Neuron (in vitro differentiated cells): Measurements from ENCODE around the gene TRPM3.

Source experiments
- H2AFZ ChIP-seq: one replicate; pipeline ENCODE4 v1.6.1; 2013; ENCODE audit warnings: low read depth, mild to moderate bottlenecking, inconsistent platforms, low read length, moderate library complexity
- H3K27me3 ChIP-seq: one replicate; pipeline ENCODE4 v1.6.1; 2013; ENCODE audit warnings: low read length; ENCODE audit not compliant: insufficient read depth
- H3K36me3 ChIP-seq: one replicate; pipeline ENCODE4 v1.6.1; 2013; ENCODE audit warnings: low read length; ENCODE audit not compliant: insufficient read depth
- H3K4me1 ChIP-seq: one replicate; pipeline ENCODE4 v1.6.1; 2013; ENCODE audit warnings: low read length; ENCODE audit not compliant: insufficient read depth
- H3K4me3 ChIP-seq: 2 replicates; pipeline ENCODE4 v1.5.1; 2013; ENCODE audit warnings: mild to moderate bottlenecking, low read length, moderate library complexity
- H3K9me3 ChIP-seq: one replicate; pipeline ENCODE4 v1.6.1; 2013; ENCODE audit warnings: low read length

Gene TRPM3

GRCh38 chr9:70617033-70617828 is 504.2 kb downstream of the TRPM3 start:
- no peak overlapping the region for H3K4me3 ChIP-seq
- no peak overlapping the region for H2AFZ ChIP-seq
- peaks cover 40% of the 10 kb centered on the region for H3K4me1 ChIP-seq
- H3K36me3 ChIP-seq = no peaks in the 10 kb centered on the region
- no peaks in the 10 kb centered on the region for H3K27me3 ChIP-seq
- H3K9me3 ChIP-seq = no peaks in the 10 kb centered on the region

- Histone ChIP-seq H3K27me3 (no peaks in the 10 kb centered on the region), H3K36me3 (no peaks in the 10 kb centered on the region), H3K9me3 (no peaks in the 10 kb centered on the region), H3K4me1 (peaks cover 42% of the 10 kb centered on the region), H3K4me3 (no peak overlapping the region), H2AFZ (no peak overlapping the region)
Measured at GRCh38 chr9:70616228-70616990, 505.0 kb downstream of the TRPM3 start.

GRCh38 chr9:70615464-70616138 is 505.8 kb downstream of the TRPM3 start:
- H3K36me3 ChIP-seq = no peaks in the 10 kb centered on the region
- H3K4me1 ChIP-seq = peaks cover 42% of the 10 kb centered on the region
- no peak overlapping the region for H3K4me3 ChIP-seq
- H3K27me3 ChIP-seq = no peaks in the 10 kb centered on the region
- no peak overlapping the region for H2AFZ ChIP-seq
- no peaks in the 10 kb centered on the region for H3K9me3 ChIP-seq

- no peak overlapping the region for H2AFZ ChIP-seq
- H3K9me3 ChIP-seq = no peaks in the 10 kb centered on the region
- H3K4me3 ChIP-seq = no peak overlapping the region
- no peaks in the 10 kb centered on the region for H3K36me3 ChIP-seq
- no peaks in the 10 kb centered on the region for H3K27me3 ChIP-seq
- H3K4me1 ChIP-seq = peaks cover 42% of the 10 kb centered on the region
Measured at GRCh38 chr9:70614786-70615463, 506.5 kb downstream of the TRPM3 start.

- no peak overlapping the region for H2AFZ ChIP-seq
Measured at GRCh38 chr9:70613024-70613768, 508.2 kb downstream of the TRPM3 start.

GRCh38 chr9:70610287-70610644 is 511.2 kb downstream of the TRPM3 start:
- no peaks in the 10 kb centered on the region for H3K9me3 ChIP-seq
- H3K36me3 ChIP-seq = no peaks in the 10 kb centered on the region
- H2AFZ ChIP-seq = no peak overlapping the region
- H3K4me3 ChIP-seq = no peak overlapping the region
- peaks cover 24% of the 10 kb centered on the region for H3K4me1 ChIP-seq
- no peaks in the 10 kb centered on the region for H3K27me3 ChIP-seq

More at GRCh38 chr9:70613024-70613768, 508.2 kb downstream of the TRPM3 start:
- H3K36me3 ChIP-seq = no peaks in the 10 kb centered on the region
- no peaks in the 10 kb centered on the region for H3K9me3 ChIP-seq
- H3K4me1 ChIP-seq = peaks cover 42% of the 10 kb centered on the region
- H3K4me3 ChIP-seq = no peak overlapping the region
- H3K27me3 ChIP-seq = no peaks in the 10 kb centered on the region

- Histone ChIP-seq H3K27me3 (no peaks in the 10 kb centered on the region), H3K4me3 (no peak overlapping the region), H3K4me1 (peaks cover 18% of the 10 kb centered on the region), H3K36me3 (no peaks in the 10 kb centered on the region), H3K9me3 (no peaks in the 10 kb centered on the region), H2AFZ (no peak overlapping the region)
Measured at GRCh38 chr9:70609542-70610286, 511.7 kb downstream of the TRPM3 start.

- Histone ChIP-seq H3K4me3 (no peak overlapping the region), H2AFZ (no peak overlapping the region), H3K27me3 (no peaks in the 10 kb centered on the region), H3K9me3 (no peaks in the 10 kb centered on the region), H3K36me3 (no peaks in the 10 kb centered on the region), H3K4me1 (peaks cover 18% of the 10 kb centered on the region)
Measured at GRCh38 chr9:70609011-70609410, 512.4 kb downstream of the TRPM3 start.

- H3K27me3 ChIP-seq = no peaks in the 10 kb centered on the region
- no peaks in the 10 kb centered on the region for H3K9me3 ChIP-seq
- peaks cover 8% of the 10 kb centered on the region for H3K4me1 ChIP-seq
- no peak overlapping the region for H3K4me3 ChIP-seq
- no peak overlapping the region for H2AFZ ChIP-seq
- H3K36me3 ChIP-seq = no peaks in the 10 kb centered on the region
Measured at GRCh38 chr9:70607926-70608325, 513.5 kb downstream of the TRPM3 start.

- Histone ChIP-seq H3K9me3 (no peaks in the 10 kb centered on the region), H3K27me3 (no peaks in the 10 kb centered on the region), H3K36me3 (no peaks in the 10 kb centered on the region), H3K4me3 (no peak overlapping the region), H3K4me1 (peaks cover 2% of the 10 kb centered on the region), H2AFZ (no peak overlapping the region)
Measured at GRCh38 chr9:70607329-70607728, 514.1 kb downstream of the TRPM3 start.

- Histone ChIP-seq H3K9me3 (no peaks in the 10 kb centered on the region), H3K27me3 (no peaks in the 10 kb centered on the region), H3K4me3 (no peak overlapping the region), H2AFZ (no peak overlapping the region), H3K4me1 (peaks cover 2% of the 10 kb centered on the region), H3K36me3 (no peaks in the 10 kb centered on the region)
Measured at GRCh38 chr9:70603020-70603411, 518.4 kb downstream of the TRPM3 start.
